GM18873 (cell line): ENCODE results near the gene YPEL4.

Source experiments
- ATAC-seq: cut with Tn5 transposase; IDR thresholded peaks from one replicate; pipeline ENCODE4 v1.9.1; 2021; ENCODE audit warnings: mild to moderate bottlenecking, moderate library complexity, moderate number of reproducible peaks; ENCODE audit not compliant: unreplicated experiment, low FRiP score

The YPEL4 gene

DNA sequence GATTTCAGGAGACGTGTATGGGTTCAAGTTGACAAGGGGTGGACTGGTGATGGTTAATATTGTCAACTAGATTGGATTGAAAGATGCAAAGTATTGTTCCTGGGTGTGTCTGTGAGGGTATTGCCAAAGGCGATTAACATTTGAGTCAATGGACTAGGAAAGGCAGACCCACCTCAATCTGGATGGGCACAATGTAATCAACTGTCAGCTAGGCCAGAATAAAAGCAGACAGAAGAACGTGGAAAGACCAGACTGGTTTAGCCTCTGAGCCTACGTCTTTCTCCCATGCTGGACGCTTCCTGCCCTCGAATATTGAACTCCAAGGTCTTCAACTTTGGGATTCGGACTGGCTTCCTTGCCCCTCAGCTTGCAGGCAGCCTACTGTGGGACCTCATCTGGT lies 1.7 kb upstream of the YPEL4 start:
- no peak for ATAC-seq

- ATAC-seq, result no peak
Measured at GRCh38 chr11:57650739-57651090, 1.0 kb upstream of the YPEL4 start.

- no peak for ATAC-seq
Measured at GRCh38 chr11:57648801-57649735, 644 bp downstream of the YPEL4 start.

DNA sequence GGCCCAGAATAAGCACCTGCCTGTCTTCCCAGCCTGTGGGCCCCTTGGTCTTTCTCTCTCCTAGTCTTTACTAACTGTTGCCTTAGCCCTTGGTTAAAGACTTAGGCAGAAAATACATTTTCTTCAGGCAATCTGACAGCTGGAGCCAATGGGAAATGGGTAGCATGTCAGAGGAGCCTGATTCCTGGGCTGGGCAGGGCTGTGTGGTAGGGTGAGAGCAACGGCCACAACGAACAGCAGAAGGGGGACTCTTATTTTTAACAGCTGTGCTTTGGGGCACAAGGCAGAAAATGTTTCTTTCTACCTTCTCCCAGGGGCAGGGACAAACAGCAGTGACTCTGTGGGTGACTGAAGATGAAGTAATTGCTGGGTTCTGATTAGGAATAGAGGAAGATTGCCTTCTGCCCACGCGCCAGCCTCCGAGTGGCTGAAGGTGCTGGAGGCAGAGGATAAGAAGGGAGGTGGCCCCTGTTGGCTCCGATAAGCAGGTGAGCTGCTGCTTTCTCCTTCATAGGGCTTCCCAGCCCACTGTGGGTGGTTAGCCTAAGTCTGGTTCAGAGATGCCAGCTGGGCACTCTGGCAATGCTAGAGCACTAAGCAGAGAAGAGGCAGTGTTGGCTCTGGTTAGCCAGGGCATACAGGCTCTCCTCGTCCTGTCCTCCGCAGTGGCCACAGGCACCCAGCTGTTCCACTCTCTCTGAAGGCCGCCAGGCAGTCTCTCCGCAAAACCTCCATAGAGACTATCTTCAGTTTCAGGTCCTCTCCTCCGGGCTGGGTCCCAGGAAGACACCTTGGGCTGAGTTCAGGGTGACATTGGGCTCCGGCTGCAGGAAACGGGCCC lies 1.5 kb downstream of the YPEL4 start:
- no peak for ATAC-seq

DNA sequence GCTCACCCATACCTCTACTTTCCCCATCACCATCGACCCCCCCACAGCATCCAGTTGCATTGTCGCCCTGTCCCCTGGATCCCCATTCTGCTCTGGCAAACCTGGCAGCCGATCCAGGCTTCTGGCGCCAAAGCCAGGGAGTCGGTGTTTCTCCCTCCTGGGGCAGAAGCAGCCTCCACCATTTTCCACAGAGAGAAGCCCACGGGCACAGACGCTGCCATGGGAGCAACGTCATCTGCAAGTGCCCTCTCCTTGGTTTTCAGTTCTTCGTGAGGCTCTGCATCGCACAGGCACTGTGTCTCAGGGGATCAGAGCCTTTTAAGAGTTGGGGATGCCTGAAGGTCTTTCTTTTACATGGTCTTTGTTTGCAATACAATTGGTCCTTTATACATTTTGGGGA lies 2.3 kb downstream of the YPEL4 start:
- ATAC-seq, result no peak

GRCh38 chr11:57646799-57647303 lies 2.9 kb downstream of the YPEL4 start:
- ATAC-seq, result no peak

DNA sequence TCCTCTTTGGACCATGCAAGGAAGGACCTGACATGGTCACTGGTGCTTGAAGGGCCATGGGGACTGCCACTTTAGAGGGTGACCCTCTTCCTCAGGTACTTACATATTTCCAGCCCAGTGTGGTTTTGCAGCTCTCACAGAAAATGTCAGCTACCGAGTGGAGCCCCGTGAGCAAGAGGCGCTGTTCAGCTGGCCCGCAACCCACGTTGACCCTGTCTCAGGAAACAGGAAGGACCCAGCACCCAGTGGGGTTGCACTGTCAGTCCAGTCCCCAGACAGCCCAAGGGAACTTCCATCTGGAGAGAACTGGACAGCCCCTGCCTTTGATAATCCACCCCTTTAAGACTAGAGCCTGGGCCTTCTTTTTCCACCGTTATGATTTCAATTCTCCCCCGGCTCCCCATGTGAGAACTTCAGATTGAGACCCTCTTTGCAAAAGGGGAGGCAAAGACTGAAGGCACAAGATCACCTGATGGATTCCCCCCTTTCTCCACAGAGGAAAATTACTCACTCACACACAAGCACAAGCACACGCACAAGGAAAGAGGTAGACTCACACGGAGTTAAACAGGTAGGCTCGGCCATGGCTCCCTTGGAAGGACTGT lies 3.4 kb downstream of the YPEL4 start:
- no peak for ATAC-seq

GRCh38 chr11:57645689-57646085 lies 4.0 kb downstream of the YPEL4 start:
- ATAC-seq, result no peak

- ATAC-seq, result no peak
Measured at GRCh38 chr11:57644748-57645688, 4.7 kb downstream of the YPEL4 start.

DNA sequence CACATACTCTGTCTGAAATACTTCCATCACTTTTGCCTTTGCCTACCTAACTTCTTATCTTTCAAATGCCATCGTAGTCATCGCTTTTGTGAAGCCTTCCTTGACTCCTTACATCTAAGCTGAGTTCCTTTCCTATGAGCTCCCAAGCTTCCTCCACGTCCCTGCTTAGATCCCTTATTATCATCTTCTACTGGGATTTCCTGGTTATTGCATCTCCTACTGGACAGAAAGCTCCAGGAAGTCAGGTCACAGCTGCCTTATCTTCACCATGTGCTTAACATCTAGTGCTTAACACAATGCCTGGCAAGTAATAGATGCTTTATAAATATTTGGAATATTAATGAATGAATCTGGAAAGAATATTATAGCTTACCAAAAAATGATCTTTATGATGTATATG lies 5.9 kb downstream of the YPEL4 start:
- no peak for ATAC-seq

DNA sequence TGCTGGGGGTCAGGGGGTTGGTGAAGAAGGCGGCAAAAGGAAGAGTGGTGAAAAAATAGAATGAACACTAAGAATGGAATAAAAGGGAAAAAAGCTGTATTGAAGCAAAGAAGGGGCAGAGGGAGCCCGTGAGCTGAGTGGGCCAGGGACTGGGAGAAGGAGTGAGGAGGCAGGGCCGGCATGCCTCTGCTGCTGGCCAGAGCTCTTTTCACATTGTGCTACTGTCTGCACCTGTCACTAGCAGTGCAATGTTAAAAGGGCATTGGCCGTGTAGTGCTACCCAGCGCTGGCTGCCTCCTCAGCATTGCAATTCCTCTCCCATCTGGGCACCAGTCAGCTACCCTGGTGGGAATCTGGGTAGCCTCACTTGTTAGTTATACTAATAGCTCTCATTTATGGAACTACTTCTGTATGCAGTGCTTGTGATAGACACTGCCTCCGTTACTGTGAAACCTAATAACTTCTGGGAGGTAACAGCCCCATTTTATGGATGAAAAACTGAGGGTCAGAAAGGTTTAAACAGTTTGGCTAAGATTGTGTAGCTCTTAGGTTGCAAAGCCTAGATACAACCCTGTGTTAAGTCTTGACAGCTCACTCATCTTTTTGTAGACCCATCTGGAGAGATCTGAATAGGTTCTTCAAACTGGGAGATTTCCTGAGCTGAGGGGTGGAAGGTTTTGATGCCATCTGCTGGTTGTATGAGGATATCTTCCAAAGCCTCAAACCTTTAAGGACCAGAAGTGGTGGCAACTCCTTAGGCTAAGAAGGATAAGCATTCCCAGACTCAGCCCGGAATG lies 8.5 kb downstream of the YPEL4 start:
- ATAC-seq, result no peak

- ATAC-seq, result no peak
Measured at GRCh38 chr11:57640068-57640800, 9.5 kb downstream of the YPEL4 start.

- no peak for ATAC-seq
Measured at GRCh38 chr11:57639321-57640067, 10.2 kb downstream of the YPEL4 start.

DNA sequence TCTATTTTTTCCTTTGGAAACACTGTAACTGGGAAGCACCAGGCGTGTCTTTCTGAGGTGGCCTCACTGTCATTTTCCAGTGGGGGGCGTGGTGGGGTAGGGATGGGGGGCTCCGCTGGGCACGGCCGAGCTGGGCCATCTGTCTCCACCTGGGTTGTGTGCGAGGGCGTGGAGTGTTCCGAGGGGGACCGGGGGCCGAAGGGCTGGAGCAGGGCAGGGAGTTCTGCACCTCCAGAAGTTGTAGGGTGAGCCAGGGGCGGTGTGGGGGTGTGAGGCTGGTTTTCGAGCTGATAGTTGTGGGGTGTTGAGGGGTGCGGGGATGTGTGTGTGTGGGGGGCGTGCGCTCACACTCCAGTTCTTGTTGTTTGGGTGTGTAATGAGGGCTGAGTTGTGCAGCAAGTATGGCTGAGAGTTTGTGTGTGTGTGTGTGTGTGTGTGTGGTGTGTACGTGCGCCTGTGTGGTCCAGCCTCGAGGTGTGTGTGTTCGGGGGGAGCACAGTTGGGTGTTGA lies 10.8 kb downstream of the YPEL4 start:
- ATAC-seq, result no peak

DNA sequence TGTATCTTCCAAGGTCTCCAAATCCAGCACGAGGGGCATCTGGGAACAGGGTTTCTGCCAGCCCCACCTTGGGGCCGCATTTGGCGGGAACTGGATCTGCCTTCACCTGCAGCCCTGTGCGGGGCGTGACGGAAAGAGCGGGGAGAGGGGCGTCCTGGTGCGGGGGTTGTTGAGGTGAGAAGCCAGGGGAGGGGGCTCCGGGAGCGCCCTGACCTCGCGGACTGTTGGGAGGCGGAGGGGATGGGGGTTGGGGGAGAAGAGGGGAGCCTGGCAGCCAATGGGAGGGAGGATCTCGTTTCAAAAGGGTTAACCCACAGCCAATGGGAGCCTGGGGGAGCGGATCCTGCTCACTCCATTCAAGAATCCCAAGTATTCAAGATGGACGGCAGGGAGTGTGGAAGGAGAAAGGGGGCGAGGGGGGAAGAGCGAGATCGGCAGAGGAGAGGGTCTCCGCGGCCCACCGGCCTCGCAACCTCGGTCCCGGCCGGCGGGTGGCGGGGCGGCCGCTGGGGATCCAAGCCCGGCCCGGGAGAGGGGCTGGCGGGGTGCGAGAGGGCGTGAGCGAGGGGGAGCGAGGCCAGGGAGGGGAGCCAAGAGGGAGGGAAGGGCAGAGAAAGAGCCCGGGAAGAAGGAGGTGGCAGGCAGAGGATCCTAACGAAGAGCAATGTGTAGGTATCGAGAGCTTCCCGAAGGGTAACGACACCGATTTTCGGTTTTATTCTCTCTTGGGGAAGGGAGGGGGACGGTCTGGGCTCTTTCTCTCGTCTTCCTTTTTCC lies 11.5 kb downstream of the YPEL4 start:
- ATAC-seq, result no peak

GRCh38 chr11:57637626-57638004 lies 12.1 kb downstream of the YPEL4 start:
- ATAC-seq, result no peak

DNA sequence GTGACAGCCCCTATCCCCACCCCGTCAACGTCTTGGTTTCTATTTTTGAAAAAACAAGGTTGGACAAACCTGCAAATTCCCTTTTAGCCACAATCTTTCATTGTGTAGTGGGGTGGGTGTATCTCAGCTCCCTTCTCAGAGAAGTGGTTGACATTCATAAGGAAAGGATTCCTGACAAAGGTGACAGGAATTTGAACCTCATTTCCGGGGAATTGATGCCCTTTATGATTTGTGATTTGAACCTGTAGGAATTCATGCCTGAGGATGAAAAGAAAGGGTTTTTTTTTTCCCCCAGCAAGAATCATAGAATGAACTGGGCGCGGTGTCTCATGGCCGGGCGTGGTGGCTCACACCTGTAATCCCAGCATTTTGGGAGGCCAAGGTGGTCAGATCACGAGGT lies 14.5 kb downstream of the YPEL4 start:
- no peak for ATAC-seq
